Prostate gland (tissue), 2 donors: ENCODE data around the gene ADARB1.

Experiments used
- CTCF ChIP-seq, 4 experiments: fragments of 200-600 bp in 2 of 4; fragments of 450-650 bp in 2 of 4; sonication (generic) in 2 of 4; IDR thresholded peaks; 1 replicate in 3 of 4; 2 replicates in 1 of 4; pipeline ENCODE4 v1.5.1; 2016 to 2019; ENCODE audit warnings: antibody characterized with exemption in 4 of 4, mild to moderate bottlenecking in 2 of 4, moderate library complexity in 2 of 4
- POLR2A ChIP-seq: fragments of 450-650 bp; IDR thresholded peaks from one replicate; pipeline ENCODE4 v1.6.1; 2016; ENCODE audit warnings: antibody characterized with exemption, mild to moderate bottlenecking
- POLR2AphosphoS5 ChIP-seq: sonication (generic); formaldehyde crosslinking; IDR thresholded peaks from one replicate; pipeline ENCODE4 v1.6.1; 2017; ENCODE audit warnings: antibody characterized with exemption

- TF ChIP-seq CTCF (IDR thresholded peaks at IDR 0.05) (no peak), POLR2A (no peak), POLR2AphosphoS5 (no peak)
Observed at GRCh38 chr21:45123440-45123839, 49.1 kb downstream of the ADARB1 start.
